Astrocyte (in vitro differentiated cells and primary cell): ENCODE results near the gene ITGB3. TPM values are rescaled to one million over a fixed set of nuclear protein-coding genes. Genes with fewer than 3 reads are reported as not detected.

ENCODE experiments used
- DNase-seq: peaks from one replicate; pipeline ENCODE4 v3.0.0-alpha.2; 2010; ENCODE audit warnings: low read depth
- FAIRE-seq: peaks from 2 replicates; lab custom pipeline; 2011; peaks lifted over from hg19 to GRCh38; lab: Jason Lieb, UNC
- H2AFZ ChIP-seq: 2 replicates; pipeline ENCODE4 v1.6.0; 2012; ENCODE audit warnings: low read depth, low read length, inconsistent platforms
- H3K27ac ChIP-seq: 2 replicates; pipeline ENCODE4 v1.5.1; 2011; ENCODE audit warnings: low read depth, low read length, inconsistent platforms
- H3K27me3 ChIP-seq: 2 replicates; pipeline ENCODE4 v1.6.0; 2011; ENCODE audit warnings: low read length, inconsistent platforms; ENCODE audit not compliant: insufficient read depth
- H3K36me3 ChIP-seq: 2 replicates; pipeline ENCODE4 v1.5.1; 2011; ENCODE audit warnings: low read length, inconsistent platforms; ENCODE audit not compliant: insufficient read depth
- H3K4me1 ChIP-seq: 2 replicates; pipeline ENCODE4 v1.5.1; 2011; ENCODE audit warnings: low read length, inconsistent platforms; ENCODE audit not compliant: insufficient read depth
- H3K4me2 ChIP-seq: 2 replicates; pipeline ENCODE4 v1.6.0; 2012; ENCODE audit warnings: low read length, inconsistent platforms
- H3K4me3 ChIP-seq: 2 replicates; pipeline ENCODE4 v1.5.1; 2011; ENCODE audit warnings: low read depth, mild to moderate bottlenecking, low read length, inconsistent platforms; ENCODE audit not compliant: insufficient read depth
- H3K79me2 ChIP-seq: 2 replicates; pipeline ENCODE4 v1.6.0; 2012; ENCODE audit warnings: mild to moderate bottlenecking, low read length, inconsistent platforms; ENCODE audit not compliant: insufficient read depth
- H3K9ac ChIP-seq: 2 replicates; pipeline ENCODE4 v1.6.0; 2012; ENCODE audit warnings: mild to moderate bottlenecking, low read length, inconsistent platforms
- H3K9me3 ChIP-seq: 2 replicates; pipeline ENCODE4 v1.5.1; 2012; ENCODE audit warnings: low read depth, mild to moderate bottlenecking, low read length, inconsistent platforms; ENCODE audit not compliant: insufficient read depth
- H4K20me1 ChIP-seq: 2 replicates; pipeline ENCODE4 v1.6.0; 2012; ENCODE audit warnings: low read length, inconsistent platforms; ENCODE audit not compliant: insufficient read depth
- H3K27ac Mint-ChIP-seq: one replicate; pipeline ENCODE4 v1.8.0; 2021; ENCODE audit warnings: mild to moderate bottlenecking, mixed read lengths; ENCODE audit not compliant: unreplicated experiment
- H3K27me3 Mint-ChIP-seq: one replicate; pipeline ENCODE4 v1.8.0; 2021; ENCODE audit warnings: low read depth, mixed read lengths; ENCODE audit not compliant: unreplicated experiment
- H3K36me3 Mint-ChIP-seq: one replicate; pipeline ENCODE4 v1.8.0; 2021; ENCODE audit warnings: low read depth, mixed read lengths; ENCODE audit not compliant: unreplicated experiment
- H3K4me1 Mint-ChIP-seq: one replicate; pipeline ENCODE4 v1.8.0; 2021; ENCODE audit warnings: low read depth, mixed read lengths; ENCODE audit not compliant: unreplicated experiment
- H3K4me3 Mint-ChIP-seq: one replicate; pipeline ENCODE4 v1.8.0; 2021; ENCODE audit warnings: mild to moderate bottlenecking, moderate library complexity, mixed read lengths; ENCODE audit not compliant: unreplicated experiment
- H3K9me3 Mint-ChIP-seq: one replicate; pipeline ENCODE4 v1.8.0; 2021; ENCODE audit warnings: mild to moderate bottlenecking, mixed read lengths; ENCODE audit not compliant: unreplicated experiment
- EZH2 ChIP-seq: IDR thresholded peaks from 2 replicates; pipeline ENCODE4 v1.6.1; 2012; ENCODE audit warnings: mild to moderate bottlenecking, low read length, inconsistent platforms; ENCODE audit not compliant: insufficient read depth
- total RNA-seq: library from RNA; stranded (reverse); gene quantifications from 2 replicates; pipeline ENCODE4 v1.2.1, GENCODE V29; 2021
- TF ChIP-seq, protein P1 (sequence below): IDR thresholded peaks from 2 replicates; pipeline ENCODE4 v1.5.1; 2011; ENCODE audit warnings: low read depth, mild to moderate bottlenecking, inconsistent platforms, low read length, moderate library complexity; ENCODE audit not compliant: insufficient read depth

Gene ITGB3
- total RNA-seq, 1 donor from 2014 or later, result 44.0 TPM

DNA sequence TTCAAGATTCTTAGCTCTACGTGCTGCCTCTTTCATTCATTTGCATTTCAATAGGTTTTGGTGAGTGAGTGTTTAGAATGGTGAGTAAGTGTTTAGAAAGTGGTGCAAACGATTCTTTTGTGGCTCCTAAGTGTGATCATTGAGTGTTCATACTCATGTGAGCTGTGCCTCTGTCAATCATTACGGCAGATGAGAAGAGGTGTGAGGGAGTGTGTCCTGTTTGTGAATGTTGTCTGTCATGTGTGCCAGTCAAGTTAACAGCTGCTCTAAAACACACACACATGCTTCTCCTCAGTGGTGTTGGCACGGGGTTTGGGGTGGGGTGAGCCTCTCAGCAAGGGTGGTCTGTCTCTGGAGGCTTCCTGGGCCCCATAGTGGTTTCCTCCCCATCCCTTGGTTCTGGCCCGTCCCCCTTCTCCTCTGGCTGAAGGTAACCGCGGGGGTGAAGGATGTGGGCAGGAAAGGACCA, 33.1 kb upstream of the ITGB3 start:
- Mint-ChIP-seq H3K27ac (peak overlapping the region; percentile 23), H3K36me3 (peaks cover 18% of the 10 kb centered on the region), H3K27me3 (peaks cover 19% of the 10 kb centered on the region), H3K4me1 (peaks cover 21% of the 10 kb centered on the region), H3K9me3 (peaks cover 18% of the 10 kb centered on the region), H3K4me3 (no peak overlapping the region)
- FAIRE-seq (no peak), DNase-seq (no peak)
- Histone ChIP-seq H3K27ac (no peak overlapping the region), H2AFZ (no peak overlapping the region), H3K9me3 (no peaks in the 10 kb centered on the region), H3K27me3 (no peaks in the 10 kb centered on the region), H3K36me3 (no peaks in the 10 kb centered on the region), H3K9ac (no peak overlapping the region), H3K4me2 (peak overlapping the region; percentile 7), H3K79me2 (no peaks in the 10 kb centered on the region), H3K4me1 (peaks cover 16% of the 10 kb centered on the region), H4K20me1 (no peaks in the 10 kb centered on the region), H3K4me3 (no peak overlapping the region)
- TF ChIP-seq EZH2, result no peak
- TF ChIP-seq, protein P1, sequence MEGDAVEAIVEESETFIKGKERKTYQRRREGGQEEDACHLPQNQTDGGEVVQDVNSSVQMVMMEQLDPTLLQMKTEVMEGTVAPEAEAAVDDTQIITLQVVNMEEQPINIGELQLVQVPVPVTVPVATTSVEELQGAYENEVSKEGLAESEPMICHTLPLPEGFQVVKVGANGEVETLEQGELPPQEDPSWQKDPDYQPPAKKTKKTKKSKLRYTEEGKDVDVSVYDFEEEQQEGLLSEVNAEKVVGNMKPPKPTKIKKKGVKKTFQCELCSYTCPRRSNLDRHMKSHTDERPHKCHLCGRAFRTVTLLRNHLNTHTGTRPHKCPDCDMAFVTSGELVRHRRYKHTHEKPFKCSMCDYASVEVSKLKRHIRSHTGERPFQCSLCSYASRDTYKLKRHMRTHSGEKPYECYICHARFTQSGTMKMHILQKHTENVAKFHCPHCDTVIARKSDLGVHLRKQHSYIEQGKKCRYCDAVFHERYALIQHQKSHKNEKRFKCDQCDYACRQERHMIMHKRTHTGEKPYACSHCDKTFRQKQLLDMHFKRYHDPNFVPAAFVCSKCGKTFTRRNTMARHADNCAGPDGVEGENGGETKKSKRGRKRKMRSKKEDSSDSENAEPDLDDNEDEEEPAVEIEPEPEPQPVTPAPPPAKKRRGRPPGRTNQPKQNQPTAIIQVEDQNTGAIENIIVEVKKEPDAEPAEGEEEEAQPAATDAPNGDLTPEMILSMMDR, result no peak

DNA sequence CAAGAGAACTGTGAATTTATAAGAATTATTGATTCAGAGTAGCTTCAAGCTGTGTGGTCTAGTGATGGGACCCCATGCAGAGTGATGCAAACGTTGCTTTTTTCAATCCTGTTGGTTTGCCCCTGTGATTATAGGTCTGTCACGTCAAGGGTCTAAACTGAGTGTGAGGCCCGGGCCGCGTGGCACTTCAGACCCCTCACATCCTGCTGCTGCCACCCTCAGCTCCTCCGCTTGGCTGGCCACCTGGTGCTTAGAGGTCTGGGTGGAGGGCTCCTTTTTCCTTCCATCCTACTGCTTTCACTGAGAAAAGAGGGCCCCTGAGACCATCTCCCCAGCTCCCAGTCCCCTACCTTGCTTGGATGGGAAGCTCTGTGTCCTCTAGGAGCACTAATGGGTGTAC, 32.5 kb upstream of the ITGB3 start:
- Histone ChIP-seq H3K9ac (no peak overlapping the region), H3K27ac (no peak overlapping the region), H3K9me3 (no peaks in the 10 kb centered on the region), H4K20me1 (no peaks in the 10 kb centered on the region), H3K79me2 (no peaks in the 10 kb centered on the region), H3K36me3 (no peaks in the 10 kb centered on the region), H3K27me3 (no peaks in the 10 kb centered on the region), H3K4me3 (no peak overlapping the region), H2AFZ (no peak overlapping the region), H3K4me2 (no peak overlapping the region), H3K4me1 (peaks cover 22% of the 10 kb centered on the region)
- H3K27me3 Mint-ChIP-seq, result peaks cover 19% of the 10 kb centered on the region
- TF ChIP-seq EZH2, result no peak
- TF ChIP-seq, protein P1, result no peak
- H3K9me3 Mint-ChIP-seq, result peaks cover 18% of the 10 kb centered on the region
- H3K4me1 Mint-ChIP-seq, result peaks cover 27% of the 10 kb centered on the region
- DNase-seq, result no peak
- no peak overlapping the region for H3K27ac Mint-ChIP-seq
- H3K36me3 Mint-ChIP-seq, result peaks cover 18% of the 10 kb centered on the region
- H3K4me3 Mint-ChIP-seq, result no peak overlapping the region
- FAIRE-seq, result no peak

DNA sequence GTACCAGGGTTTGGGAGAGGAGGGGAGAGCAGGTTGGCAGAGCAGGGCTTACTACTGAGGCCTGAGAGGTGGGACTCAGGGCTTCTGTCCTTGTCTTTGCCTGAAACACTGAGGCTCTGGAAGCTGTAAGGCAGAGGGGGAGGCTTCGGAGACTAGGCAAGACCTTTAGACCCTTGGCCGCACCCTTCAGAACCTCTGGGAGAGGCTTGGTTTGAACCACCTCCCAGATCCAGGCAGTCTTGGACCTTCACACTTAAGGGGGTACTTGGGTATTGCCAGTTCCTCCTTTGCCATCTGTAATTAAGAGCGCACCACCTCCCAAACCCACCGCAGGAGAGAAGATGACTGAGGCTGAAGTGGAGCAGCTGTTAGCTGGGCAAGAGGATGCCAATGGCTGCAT, 31.6 kb upstream of the ITGB3 start:
- Histone ChIP-seq H4K20me1 (no peaks in the 10 kb centered on the region), H3K79me2 (no peaks in the 10 kb centered on the region), H3K4me2 (no peak overlapping the region), H3K9me3 (no peaks in the 10 kb centered on the region), H3K36me3 (no peaks in the 10 kb centered on the region), H2AFZ (no peak overlapping the region), H3K27me3 (no peaks in the 10 kb centered on the region), H3K9ac (no peak overlapping the region), H3K4me1 (peaks cover 24% of the 10 kb centered on the region), H3K4me3 (no peak overlapping the region), H3K27ac (no peak overlapping the region)
- Mint-ChIP-seq H3K9me3 (peaks cover 18% of the 10 kb centered on the region), H3K27me3 (peaks cover 19% of the 10 kb centered on the region), H3K4me3 (no peak overlapping the region), H3K36me3 (peaks cover 18% of the 10 kb centered on the region), H3K27ac (no peak overlapping the region), H3K4me1 (peaks cover 28% of the 10 kb centered on the region)
- TF ChIP-seq, protein P1, result no peak
- TF ChIP-seq EZH2, result no peak
- FAIRE-seq (no peak), DNase-seq (no peak)
